Stimulated activated CD4-positive, alpha-beta T cell treated with anti-CD3 and anti-CD28 coated beads, Interleukin-12 subunit alpha, Interleukin-12 subunit beta, amount 100 ng/mL, for 24 hours (primary cell): Measurements from ENCODE around the gene TAF1C.

Experiments used
- DNase-seq, 2 experiments: peaks; one replicate each; pipeline ENCODE4 v3.0.0-alpha.2; 2020; ENCODE audit warnings: low read depth in 2 of 2

TAF1C gene

DNA sequence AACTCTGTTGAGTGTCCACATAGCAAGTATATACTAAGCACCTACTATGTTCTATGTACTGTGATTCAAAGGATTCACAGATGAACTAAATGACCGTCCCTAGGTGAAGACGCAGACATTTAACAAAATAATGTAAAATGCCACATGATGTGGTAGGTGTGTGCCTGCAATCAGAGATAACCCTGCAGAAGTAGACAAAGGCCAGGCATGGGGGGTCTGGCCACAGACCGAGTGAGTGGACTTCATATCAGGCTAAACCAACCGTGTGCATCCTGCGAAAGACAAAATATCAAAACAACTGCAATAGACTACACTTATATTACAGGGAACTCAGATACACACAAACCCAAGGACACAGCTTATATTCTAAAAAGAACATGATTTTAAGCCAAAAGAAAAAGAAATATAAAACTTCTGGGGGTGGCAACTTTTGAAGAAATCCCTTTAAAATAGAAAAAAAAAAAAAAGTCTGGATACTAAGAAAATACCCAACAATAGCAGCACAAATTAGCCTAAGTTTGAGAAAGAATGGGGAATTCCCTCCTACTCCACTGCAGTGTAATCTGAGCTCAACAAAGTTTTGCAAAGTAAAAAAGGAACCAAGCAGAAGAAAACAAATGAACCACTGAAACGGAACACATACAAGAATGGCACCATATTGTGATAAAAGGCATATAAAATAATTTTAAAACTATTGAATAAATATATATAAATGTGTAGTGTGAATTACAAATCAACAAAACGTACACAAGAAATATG lies 54.2 kb downstream of the TAF1C start:
- DNase-seq = no peak

DNA sequence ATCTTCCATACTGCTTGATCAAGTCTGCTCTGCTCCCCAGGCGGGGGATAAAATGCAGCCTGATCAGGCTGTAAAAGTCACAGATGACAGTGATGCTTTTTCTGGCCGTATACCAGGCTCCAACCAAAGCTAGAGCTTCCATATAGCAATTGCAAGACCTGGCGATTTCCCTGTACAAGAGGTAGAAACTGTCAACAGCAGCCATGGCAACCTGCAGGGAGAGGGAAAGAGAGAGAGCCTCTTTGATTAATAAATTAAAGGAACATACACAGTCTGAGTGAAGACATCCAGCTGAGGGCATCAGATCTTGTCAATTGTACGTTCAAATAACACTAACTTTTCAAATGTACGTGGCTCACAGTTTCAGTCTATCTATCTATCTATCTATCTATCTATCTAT lies 55.7 kb downstream of the TAF1C start:
- no peak for DNase-seq
